Sigmoid colon (tissue), 7 donors: ENCODE measurements around the gene LAMC1. TPM values are rescaled to one million over a fixed set of nuclear protein-coding genes. Genes with fewer than 3 reads are reported as not detected.
A peak's percentile ranks its signal among the peaks of the same experiment; 100 is the strongest.

Experiments used
- DNase-seq: peaks from one replicate; pipeline ENCODE4 v3.0.0-alpha.2; 2019
- H3K27ac ChIP-seq, 4 donors: fragments of 200-600 bp; sonication (generic); one replicate each; pipeline ENCODE4 v1.5.1; 2016 to 2019; ENCODE audit warnings: mild to moderate bottlenecking in 1 of 4
- H3K27me3 ChIP-seq, 3 donors: fragments of 200-600 bp; sonication (generic); one replicate each; pipeline ENCODE4 v1.5.1; 2019; ENCODE audit warnings: mild to moderate bottlenecking in 1 of 3
- H3K36me3 ChIP-seq, 4 donors: fragments of 200-600 bp; sonication (generic); one replicate each; pipeline ENCODE4 v1.5.1; 2016 to 2019
- H3K4me1 ChIP-seq, 4 donors: fragments of 200-600 bp; sonication (generic); one replicate each; pipeline ENCODE4 v1.5.1; 2017 to 2019
- H3K4me3 ChIP-seq, 4 donors: fragments of 200-600 bp; sonication (generic); one replicate each; pipeline ENCODE4 v1.5.1; 2017 to 2019; ENCODE audit warnings: mild to moderate bottlenecking in 2 of 4, moderate library complexity in 1 of 4
- H3K9me3 ChIP-seq, 4 donors: fragments of 200-600 bp in 3 of 4; sonication (generic) in 3 of 4; one replicate each; pipeline versions ENCODE4 v1.5.1 to v1.6.1; 2013 to 2019
- CTCF ChIP-seq, 4 experiments: fragments of 450-650 bp in 3 of 4; fragments of 200-600 bp in 1 of 4; IDR thresholded peaks; one replicate each; pipeline ENCODE4 v1.5.1; 2016 to 2019; ENCODE audit warnings: antibody characterized with exemption in 4 of 4, mild to moderate bottlenecking in 3 of 4, moderate library complexity in 2 of 4
- EP300 ChIP-seq, 4 donors: sonication (generic); formaldehyde crosslinking; IDR thresholded peaks; one replicate each; pipeline ENCODE4 v1.6.1; 2017; ENCODE audit warnings: antibody characterized with exemption in 4 of 4
- POLR2A ChIP-seq, 2 donors: fragments of 450-650 bp; IDR thresholded peaks; one replicate each; pipeline ENCODE4 v1.6.1; 2016; ENCODE audit warnings: antibody characterized with exemption in 2 of 2, mild to moderate bottlenecking in 2 of 2, moderate library complexity in 2 of 2
- POLR2AphosphoS5 ChIP-seq, 4 donors: sonication (generic); formaldehyde crosslinking; IDR thresholded peaks; one replicate each; pipeline ENCODE4 v1.6.1; 2017; ENCODE audit warnings: antibody characterized with exemption in 4 of 4
- WGBS, 2 donors: extraction: QIAGEN DNeasy Blood & Tissue Kit; methylation state at CpG; one replicate each; pipeline ENCODE4 v1.1.7; 2013; 5-methylcytosine and 5-hydroxymethylcytosine counted together
- intact Hi-C: fragments of 100-400 bp; cut with DNase I; formaldehyde crosslinking; loops from one replicate; pipeline ENCODE4 v1.15.1; 2023
- polyA plus RNA-seq, 3 donors: library from polyadenylated mRNA; stranded (reverse); fragments of 200-250 nt; gene quantifications; one replicate each; pipeline ENCODE4 v1.2.3, GENCODE V29; 2013
- total RNA-seq, 4 donors: library from RNA; depleted of rRNA; stranded (reverse); fragments of >200 nt; gene quantifications; one replicate each; pipeline ENCODE4 v1.1.0, GENCODE V29; 2016
- donor health status: healthy with polysubstance abuse.
- donor health status: Bipolar disorder and iron deficiency.
- donor health status: healthy.

LAMC1 gene
- total and polyA plus RNA-seq, 7 donors = 3.5 to 542 (median 269) TPM

GRCh38 chr1:183089025-183089639 lies 65.9 kb downstream of the LAMC1 start:
- Histone ChIP-seq H3K27ac (peak overlapping the region; percentile 61 to 84 (median 80)), H3K36me3 (no peaks in the 10 kb centered on the region), H3K4me3 (no peak overlapping the region), H3K9me3 (no peaks in the 10 kb centered on the region), H3K27me3 (no peaks in the 10 kb centered on the region), H3K4me1 (peaks cover 0 to 86% (median 78%) of the 10 kb centered on the region in 4 donors)
- no peak for DNase-seq
- 24 to 73% methylated on average over 3 of the region's 3 CpGs for WGBS, 2 donors
- TF ChIP-seq POLR2AphosphoS5 (IDR thresholded peaks at IDR 0.05) (no peak), CTCF (IDR thresholded peaks at IDR 0.05) (no peak), POLR2A (IDR thresholded peaks at IDR 0.05) (no peak), EP300 (IDR thresholded peaks at IDR 0.05) (no peak)
- intact Hi-C loops = loop anchor here (5.0 kb wide), 1 partner anchor 62 kb away; no protein-coding TSS in a partner anchor

DNA sequence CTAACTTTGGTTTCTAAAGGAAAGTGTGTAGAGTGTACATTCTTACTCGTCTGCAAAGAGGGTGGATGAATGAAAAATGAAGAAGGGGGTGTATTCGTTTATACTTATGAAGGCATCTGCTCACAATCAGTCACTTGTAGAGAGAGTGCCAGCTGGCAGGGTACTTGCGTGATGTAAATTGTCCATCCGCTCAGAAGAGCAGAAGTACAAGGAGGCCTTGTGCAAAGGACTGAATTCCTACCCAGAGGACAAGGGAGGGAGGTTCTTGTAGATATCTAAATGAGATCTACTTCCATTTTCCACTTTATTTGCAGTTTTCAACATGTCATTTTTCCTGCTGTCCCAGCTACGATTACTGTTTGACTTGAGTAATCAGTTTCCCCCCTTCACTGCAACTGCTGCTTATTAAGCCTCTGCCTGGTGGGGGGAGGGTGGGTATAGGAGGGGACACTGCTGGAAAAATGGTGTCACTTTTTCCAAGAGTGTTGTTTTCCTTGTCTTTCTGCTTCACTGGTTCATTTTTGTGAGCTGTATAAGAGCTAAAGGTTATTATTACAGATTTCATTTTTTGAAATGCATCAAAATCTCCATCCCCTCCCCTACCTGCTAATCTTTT lies 67.3 kb downstream of the LAMC1 start:
- Histone ChIP-seq H3K4me1 (peaks cover 0 to 88% (median 80%) of the 10 kb centered on the region in 4 donors), H3K9me3 (no peaks in the 10 kb centered on the region), H3K4me3 (no peak overlapping the region), H3K27ac (peak overlapping the region; percentile 61 to 84 (median 80)), H3K27me3 (no peaks in the 10 kb centered on the region), H3K36me3 (no peaks in the 10 kb centered on the region)
- 67 to 69% methylated on average over 5 of the region's 5 CpGs for WGBS, 2 donors
- peak; percentile 73 to 92 (median 84) for TF ChIP-seq POLR2AphosphoS5 (IDR thresholded peaks at IDR 0.05)
- peak in 2 of 4 donors; percentile 70 to 86 for TF ChIP-seq EP300 (IDR thresholded peaks at IDR 0.05)
- TF ChIP-seq CTCF (IDR thresholded peaks at IDR 0.05) = no peak
- DNase-seq = peak; percentile 94
- intact Hi-C loops = loop anchor here (5.0 kb wide), 1 partner anchor 47 kb away; no protein-coding TSS in a partner anchor

DNA sequence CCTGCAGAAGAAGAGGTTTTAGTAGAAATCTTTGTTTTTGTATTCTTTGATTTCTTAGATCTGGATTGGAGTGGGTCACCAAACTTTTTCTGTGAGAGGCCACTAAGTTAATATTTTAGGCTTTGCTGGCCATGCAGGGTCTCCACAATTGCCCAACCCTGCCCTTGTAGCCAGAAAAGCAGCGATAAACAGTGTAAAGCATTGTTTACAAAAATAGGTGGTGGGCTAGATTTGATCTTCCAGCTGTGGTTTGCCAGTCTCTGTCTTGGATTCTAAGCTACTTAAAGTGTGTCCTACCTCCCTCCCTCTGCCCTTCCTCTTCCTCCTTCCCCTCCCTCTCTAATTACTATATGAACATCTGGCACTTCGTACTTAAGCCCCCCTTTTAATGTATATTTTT lies 68.0 kb downstream of the LAMC1 start:
- 63 to 66% methylated on average over 2 of the region's 2 CpGs for WGBS, 2 donors
- no peaks in the 10 kb centered on the region for H3K9me3 ChIP-seq
- TF ChIP-seq CTCF (IDR thresholded peaks at IDR 0.05) (no peak), POLR2AphosphoS5 (IDR thresholded peaks at IDR 0.05) (no peak), POLR2A (IDR thresholded peaks at IDR 0.05) (no peak), EP300 (IDR thresholded peaks at IDR 0.05) (no peak)
- H3K27me3 ChIP-seq = no peaks in the 10 kb centered on the region
- no peak overlapping the region for H3K4me3 ChIP-seq
- peaks cover 0 to 88% (median 80%) of the 10 kb centered on the region in 4 donors for H3K4me1 ChIP-seq
- no peaks in the 10 kb centered on the region for H3K36me3 ChIP-seq
- intact Hi-C loops = loop anchor here (5.0 kb wide), 1 partner anchor 46 kb away; no protein-coding TSS in a partner anchor
- no peak for DNase-seq
- H3K27ac ChIP-seq = peak overlapping the region; percentile 61 to 84 (median 80)

GRCh38 chr1:183092350-183092749 lies 69.1 kb downstream of the LAMC1 start:
- 85 to 87% methylated on average over 2 of the region's 2 CpGs for WGBS, 2 donors
- Histone ChIP-seq H3K4me3 (no peak overlapping the region), H3K36me3 (no peaks in the 10 kb centered on the region), H3K27me3 (no peaks in the 10 kb centered on the region), H3K27ac (peak overlapping the region in 3 of 4 donors; percentile 77 to 84 (median 83)), H3K4me1 (peaks cover 0 to 90% (median 83%) of the 10 kb centered on the region in 4 donors), H3K9me3 (no peaks in the 10 kb centered on the region)
- intact Hi-C loops = loop anchor here (5.0 kb wide), 1 partner anchor 45 kb away; no protein-coding TSS in a partner anchor
- TF ChIP-seq CTCF (IDR thresholded peaks at IDR 0.05) = no peak
- no peak for TF ChIP-seq EP300 (IDR thresholded peaks at IDR 0.05)
- TF ChIP-seq POLR2AphosphoS5 (IDR thresholded peaks at IDR 0.05) = no peak
- TF ChIP-seq POLR2A (IDR thresholded peaks at IDR 0.05) = no peak
- no peak for DNase-seq
